Nucleus accumbens (tissue), 56 donors: ENCODE data around the gene MACF1.
A peak's percentile ranks its signal among the peaks of the same experiment; 100 is the strongest.

ENCODE experiments used
- DNase-seq, 56 donors: peaks; one replicate each; lab custom pipeline; 2025; lab: John Stamatoyannopoulos, UW

Gene MACF1

DNA sequence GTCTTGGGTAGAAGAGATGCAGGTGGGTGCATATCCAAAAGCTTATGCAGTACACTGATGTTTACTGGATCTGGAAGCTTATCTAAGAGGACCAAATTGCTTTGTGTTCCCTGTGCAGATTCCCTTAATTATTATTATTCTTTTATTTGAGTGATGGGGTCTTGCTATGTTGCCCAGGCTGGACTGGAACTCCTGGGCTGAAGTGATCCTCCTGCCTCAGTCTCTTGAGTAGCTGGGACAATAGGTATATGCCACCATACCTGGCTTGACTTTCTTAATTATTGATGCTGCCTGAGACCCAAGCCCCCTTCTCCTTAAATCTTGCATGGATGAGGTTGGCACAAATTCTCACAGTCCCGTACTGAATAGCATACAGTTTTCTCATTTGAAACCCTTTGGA is 83.0 kb downstream of the MACF1 start:
- no peak for DNase-seq

DNA sequence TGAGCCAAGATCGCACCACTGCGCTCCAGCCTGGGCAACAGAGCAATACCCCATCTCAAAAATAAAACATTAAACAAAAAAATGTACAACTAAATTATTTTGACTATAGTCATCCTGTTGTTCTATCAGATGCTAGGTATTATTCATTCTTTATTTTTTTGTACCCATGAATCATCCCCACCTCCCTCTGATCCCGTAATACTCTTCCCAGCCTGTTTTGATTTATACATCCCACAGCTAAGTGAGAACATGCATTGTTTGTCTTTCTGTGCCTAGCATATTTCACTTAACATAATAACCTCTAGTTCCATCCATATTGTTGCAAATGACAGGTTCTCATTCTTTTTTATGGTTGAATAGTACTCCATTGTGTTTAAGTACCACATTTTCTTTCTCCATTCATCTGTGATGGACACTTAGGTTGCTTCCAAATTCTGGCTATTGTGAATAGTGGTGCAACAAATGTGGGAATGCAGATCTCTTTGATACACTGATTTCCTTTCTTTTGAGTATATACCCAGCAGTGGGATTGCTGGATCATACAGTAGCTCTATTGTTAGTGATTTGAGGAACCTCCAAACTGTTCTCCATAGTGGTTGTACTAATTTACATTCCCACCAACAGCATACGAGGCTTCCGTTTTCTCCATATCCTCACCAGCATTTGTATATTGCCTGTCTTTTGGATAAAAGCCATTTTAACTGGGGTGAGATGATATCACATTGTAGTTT is 84.4 kb downstream of the MACF1 start:
- no peak for DNase-seq

DNA sequence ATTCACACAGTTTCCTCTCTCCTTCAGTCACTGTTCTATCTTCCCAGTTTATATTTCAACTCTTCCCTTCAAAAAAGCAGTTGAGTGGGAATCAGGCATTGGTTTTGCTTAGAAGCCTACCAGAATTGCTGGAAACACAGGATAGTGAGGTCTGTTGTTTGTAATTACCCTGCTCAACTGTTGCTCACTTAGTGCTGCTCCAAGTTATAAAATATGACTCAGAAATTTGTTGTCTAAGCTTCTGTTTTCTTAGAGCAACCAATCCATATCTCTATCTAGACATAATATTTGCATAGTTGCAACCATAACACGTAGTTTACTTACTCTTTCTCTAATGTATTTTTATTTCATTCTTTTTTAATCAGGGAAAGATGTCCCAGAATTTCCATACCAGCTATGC is 87.9 kb downstream of the MACF1 start:
- no peak for DNase-seq

DNA sequence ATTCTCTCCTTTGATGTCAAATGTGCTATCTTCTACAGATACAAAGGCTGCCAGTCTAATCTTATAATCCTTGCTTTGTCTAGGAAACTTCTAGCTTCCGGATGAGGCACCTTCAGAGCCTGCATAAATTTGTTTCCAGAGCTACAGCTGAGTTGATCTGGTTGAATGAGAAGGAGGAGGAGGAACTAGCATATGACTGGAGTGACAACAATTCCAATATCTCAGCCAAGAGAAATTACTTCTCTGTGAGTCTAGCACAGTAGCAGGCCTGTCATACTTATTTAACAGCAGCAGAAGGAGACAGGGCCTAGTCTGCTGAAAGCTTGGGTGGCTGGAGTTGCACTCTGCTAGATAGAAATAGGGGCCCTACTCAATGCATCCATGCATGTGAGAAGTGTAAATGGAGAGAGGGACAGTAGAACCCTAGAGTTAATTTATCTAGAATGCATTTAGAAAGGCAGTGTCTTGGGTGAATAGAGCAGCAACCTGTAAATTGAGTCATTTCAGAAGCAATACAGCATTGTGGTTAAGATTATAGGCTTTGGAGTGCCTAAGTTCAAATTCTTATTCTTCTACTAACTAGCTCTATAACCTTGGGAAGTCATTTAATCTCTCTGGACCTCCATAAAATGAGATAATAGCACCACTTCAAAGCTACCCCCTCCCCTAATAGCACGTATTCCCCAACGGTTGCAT is 89.0 kb downstream of the MACF1 start:
- peak in 6 of 56 donors; percentile 12 to 70 (median 36) for DNase-seq

GRCh38 chr1:39294531-39294930 is 90.0 kb downstream of the MACF1 start:
- DNase-seq = peak in 1 of 56 donors; percentile 33

- DNase-seq = no peak
Observed at GRCh38 chr1:39295901-39296300, 91.4 kb downstream of the MACF1 start.

DNA sequence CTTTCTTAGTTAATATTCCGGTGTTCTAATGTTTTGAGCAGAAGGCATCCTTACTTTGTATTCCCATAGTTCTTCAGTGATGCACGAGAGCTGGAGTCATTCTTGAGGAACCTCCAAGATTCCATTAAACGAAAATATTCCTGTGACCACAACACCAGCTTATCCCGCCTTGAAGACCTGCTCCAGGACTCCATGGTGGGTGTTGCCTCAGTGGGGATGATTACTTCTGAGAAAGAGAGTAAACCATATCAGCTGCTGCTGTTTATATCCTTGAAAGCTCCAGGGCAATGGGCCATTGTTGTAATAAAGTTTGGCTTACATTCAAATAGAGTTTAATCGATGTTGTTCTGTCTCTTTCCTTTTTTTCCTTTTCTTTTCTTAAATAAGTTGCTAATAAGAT is 93.1 kb downstream of the MACF1 start:
- no peak for DNase-seq

DNA sequence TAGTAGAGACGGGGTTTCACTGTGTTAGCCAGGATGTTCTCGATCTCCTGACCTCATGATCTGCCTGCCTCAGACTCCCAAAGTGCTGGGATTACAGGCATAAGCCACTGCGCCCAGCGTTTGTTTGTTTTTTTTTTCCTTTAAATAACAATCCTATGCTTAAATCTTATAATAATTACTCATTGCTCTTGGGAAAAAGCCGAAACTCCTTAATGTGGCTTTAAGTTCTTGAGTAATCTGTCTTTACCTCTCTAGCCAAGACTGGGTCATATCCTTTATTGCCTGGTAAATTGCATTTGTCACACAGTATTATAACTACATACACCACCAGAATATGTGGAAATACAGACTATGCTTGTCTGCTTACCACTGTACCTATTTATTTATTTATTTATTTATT is 97.1 kb downstream of the MACF1 start:
- DNase-seq = no peak

DNA sequence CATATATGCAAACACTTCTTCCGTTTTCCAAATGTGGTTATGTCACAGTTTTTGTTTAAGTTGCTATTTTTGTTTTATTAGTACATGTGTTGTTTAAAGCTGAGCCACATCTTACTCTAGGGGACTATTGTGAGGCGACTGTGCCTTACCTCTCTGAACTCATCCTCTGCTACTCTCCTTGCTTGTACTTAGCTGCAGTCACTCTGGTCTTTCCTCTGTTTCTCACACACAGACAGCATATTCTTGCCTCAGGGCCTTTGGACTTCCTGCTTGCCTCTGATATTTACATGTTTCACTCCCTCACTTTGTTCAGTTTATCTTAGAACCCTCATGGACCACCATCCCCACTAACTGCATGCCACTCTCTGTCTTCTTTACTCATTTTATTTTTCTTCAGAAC is 101.1 kb downstream of the MACF1 start:
- DNase-seq = no peak

DNA sequence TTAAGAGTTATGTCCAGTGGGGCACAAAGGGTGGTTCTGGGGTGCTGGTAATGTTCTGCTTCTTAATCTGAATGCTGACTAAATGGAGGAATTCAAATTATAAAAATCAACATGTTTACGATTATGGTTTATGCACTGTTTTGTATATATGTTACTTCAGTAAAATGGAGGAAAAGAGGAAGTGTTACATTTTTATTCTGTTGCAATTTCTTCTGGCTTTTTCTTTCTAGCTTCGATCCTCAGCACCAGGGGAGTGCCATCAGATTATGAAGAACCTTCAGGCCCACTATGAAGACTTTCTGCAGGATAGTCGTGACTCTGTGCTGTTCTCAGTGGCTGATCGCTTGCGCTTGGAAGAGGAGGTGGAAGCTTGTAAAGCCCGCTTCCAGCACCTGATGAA is 105.5 kb downstream of the MACF1 start:
- DNase-seq = no peak

- no peak for DNase-seq
Observed at GRCh38 chr1:39310691-39311090, 106.2 kb downstream of the MACF1 start.

GRCh38 chr1:39317111-39317510 is 112.6 kb downstream of the MACF1 start:
- no peak for DNase-seq

- no peak for DNase-seq
Observed at GRCh38 chr1:39317910-39318633, 113.6 kb downstream of the MACF1 start.

GRCh38 chr1:39321979-39322378 is 117.5 kb downstream of the MACF1 start:
- no peak for DNase-seq

DNA sequence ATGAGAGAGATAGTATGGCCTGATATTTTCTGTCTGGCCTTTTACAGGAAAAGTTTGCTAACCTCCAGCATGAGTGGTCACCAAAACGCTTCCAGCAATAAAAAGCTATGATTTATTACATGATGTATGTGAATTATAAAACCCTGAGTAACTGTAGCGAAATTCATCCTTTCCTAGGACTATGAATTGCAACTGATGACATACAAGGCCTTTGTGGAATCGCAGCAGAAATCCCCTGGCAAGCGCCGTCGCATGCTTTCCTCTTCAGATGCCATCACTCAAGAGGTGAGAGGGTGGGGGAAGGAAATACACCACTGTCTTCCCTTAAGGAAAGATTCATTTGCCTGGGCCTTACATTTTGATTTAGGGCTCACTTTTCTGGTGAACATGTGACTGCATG is 117.9 kb downstream of the MACF1 start:
- no peak for DNase-seq

- DNase-seq = no peak
Observed at GRCh38 chr1:39324888-39325287, 120.4 kb downstream of the MACF1 start.

DNA sequence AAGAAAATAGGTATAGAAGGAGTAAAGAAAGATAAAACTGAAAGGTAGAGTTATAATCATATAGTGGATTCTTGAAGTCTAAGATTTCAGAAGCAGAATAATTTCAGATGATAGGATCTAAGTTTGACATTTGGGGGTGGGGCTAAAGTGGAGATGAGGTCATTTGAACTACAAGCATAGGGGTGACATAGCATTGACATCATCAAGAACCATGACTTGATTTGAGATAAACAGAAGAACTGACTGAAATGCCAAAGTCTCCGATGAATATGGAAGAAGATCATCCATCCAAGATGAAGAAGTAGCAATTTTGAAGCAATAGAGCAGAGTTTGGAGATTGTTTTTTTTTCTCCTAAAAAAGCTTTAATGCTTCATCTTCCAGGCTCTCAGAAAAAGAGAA is 122.3 kb downstream of the MACF1 start:
- no peak for DNase-seq

DNA sequence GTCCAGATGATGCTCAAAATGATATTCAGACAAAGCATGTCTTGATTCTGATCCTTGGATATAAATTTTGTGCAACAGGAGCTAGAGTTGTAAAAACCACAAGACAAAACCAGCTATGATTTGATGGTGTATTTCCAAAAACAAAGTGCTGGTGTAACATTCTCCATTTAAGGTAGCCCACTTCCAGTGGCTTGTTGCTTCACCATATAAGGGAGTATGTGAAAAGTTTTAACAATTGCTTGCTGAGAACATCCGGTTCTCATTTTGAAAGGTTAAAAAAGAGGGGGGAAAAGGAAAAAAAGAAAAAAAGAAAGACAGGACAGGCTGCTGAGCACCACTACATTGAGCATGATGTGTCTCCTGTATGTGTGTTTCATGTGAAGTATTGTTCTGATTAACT is 123.6 kb downstream of the MACF1 start:
- DNase-seq = no peak

DNA sequence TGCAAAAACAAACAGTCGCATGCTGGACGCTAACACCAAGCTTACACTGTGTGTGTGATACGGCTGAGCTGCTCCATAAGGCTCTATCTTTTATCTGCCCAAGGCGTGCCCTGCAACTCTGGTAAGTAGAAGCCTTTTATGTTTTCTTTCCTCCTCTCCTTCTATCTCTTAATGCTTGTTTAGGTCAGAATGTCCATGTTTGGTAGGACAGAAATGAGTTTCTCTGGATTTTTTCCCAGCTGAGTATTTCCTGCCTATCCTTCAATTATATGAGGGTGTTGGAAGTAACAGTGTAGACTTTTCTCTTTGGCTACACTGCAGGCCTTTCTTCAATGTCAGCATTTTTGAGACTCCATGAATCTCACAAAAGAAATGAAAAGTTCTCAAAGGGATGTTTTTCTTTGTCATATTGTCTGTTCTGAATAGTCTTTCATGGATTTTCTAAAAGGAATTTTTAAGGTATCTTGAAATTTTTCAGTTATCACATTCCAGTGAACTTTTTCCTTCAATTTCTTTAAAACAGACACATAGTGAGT is 124.2 kb downstream of the MACF1 start:
- DNase-seq = no peak

DNA sequence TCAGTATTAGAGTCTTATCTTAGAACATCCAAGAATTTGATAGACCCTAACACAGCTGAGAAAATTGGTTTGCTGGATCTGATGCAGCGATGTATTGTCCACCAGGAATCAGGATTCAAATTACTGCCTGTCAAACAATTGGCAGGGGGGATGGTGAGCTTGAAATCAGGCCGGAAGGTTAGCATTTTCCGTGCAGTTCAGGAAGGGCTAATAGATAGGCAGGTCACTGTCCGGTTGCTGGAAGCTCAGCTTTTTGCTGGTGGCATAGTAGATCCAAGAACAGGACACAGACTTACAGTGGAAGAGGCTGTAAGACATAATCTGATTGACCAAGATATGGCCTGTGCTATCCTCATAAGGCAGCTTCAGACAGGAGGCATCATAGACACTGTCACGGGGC is 127.2 kb downstream of the MACF1 start:
- DNase-seq = peak in 2 of 56 donors; percentile 2 to 29

DNA sequence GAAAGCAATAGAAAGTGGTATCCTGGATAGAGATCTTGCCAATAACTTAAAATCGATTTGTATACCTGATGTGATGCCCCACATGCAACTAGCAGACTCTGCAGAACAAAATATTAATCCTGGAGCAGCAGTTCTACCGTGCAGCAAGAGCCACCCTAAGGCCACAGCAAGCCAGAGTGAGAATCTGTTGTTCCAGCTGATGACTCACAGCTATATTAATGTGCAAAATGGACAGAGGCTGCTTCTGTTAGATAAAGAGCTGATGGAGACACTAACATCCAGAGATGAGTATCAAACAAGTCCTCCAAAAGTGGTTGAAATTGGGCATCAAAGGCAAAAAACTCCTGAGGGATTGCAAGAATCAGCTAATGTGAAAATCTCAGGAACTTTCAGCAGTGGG is 127.8 kb downstream of the MACF1 start:
- peak in 12 of 56 donors; percentile 3 to 32 (median 16) for DNase-seq
